Measurements from ENCODE around the gene COX4I1. TPM values are rescaled to one million over a fixed set of nuclear protein-coding genes. Genes with fewer than 3 reads are reported as not detected.

The COX4I1 gene
- total RNA-seq: 100 to 1,000 TPM; 220 to 234 TPM

DNA sequence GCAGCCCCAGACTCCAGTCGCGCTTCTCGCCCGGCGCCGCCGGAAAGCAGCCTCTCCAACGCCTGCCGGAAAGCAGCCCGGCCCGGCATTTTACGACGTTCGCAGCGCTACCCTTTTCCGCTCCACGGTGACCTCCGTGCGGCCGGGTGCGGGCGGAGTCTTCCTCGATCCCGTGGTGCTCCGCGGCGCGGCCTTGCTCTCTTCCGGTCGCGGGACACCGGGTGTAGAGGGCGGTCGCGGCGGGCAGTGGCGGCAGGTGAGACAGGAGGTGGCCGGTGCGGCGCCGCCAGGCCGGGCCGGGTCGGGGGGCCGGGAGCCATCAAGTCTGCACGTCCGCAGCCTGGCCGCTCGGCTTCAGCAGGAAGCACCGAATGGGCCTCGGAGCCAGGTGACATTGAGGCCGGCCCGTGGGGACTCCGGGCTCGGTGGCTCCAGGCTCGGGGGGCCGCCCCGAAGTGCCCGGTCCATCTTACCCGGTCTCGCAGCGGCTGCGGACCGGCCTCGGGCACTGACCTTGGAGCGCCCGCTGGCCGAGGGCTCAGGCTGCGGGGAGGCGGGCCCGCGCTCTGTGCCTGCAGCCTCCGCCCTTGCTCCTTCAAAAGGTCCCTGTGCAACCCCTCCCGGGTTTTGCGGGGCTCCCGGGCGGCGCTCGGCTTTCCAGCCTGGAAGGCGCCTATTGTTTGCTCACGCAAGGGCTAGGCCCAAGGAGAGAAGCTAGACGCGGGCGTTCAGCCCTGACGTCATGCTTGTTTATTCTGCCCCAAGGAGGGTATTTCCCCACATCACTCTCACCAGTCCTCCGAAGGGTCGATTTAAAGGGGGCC, at the start of gene COX4I1, which contains the start of gene EMC8:
Gene COX4I1, plus strand, starts transcription at position 199 of the 824 bp plus-strand sequence. CDS start 1,511 bp downstream, outside the sequence.
Gene EMC8, minus strand, starts transcription at position 48 of the 824 bp plus-strand sequence. CDS start 249 bp downstream, outside the sequence.
- Histone ChIP-seq H3K9me3 (no peaks in the 10 kb centered on the region), H3K4me3 (peak within 1 kb of the TSS; percentile 96), H3K27ac (peak within 1 kb of the TSS; percentile 49 to 62), H3K27me3 (replicated peaks; ENCODE audit: insufficient read depth) (no peaks in the 10 kb centered on the region), H3K4me1 (ENCODE audit: control insufficient read depth in 1 of 2, low read depth in 2 of 2) (peaks cover 11 to 25% of the 10 kb centered on the region in 2 donors), H3K36me3 (peaks cover 20% of the 10 kb centered on the region)
- DNase-seq (ENCODE audit: low spot score): peak; percentile 60
- ATAC-seq (ENCODE audit: insufficient number of reproducible peaks, low FRiP score, low read depth): peak; percentile 87
- TF ChIP-seq, protein P1, sequence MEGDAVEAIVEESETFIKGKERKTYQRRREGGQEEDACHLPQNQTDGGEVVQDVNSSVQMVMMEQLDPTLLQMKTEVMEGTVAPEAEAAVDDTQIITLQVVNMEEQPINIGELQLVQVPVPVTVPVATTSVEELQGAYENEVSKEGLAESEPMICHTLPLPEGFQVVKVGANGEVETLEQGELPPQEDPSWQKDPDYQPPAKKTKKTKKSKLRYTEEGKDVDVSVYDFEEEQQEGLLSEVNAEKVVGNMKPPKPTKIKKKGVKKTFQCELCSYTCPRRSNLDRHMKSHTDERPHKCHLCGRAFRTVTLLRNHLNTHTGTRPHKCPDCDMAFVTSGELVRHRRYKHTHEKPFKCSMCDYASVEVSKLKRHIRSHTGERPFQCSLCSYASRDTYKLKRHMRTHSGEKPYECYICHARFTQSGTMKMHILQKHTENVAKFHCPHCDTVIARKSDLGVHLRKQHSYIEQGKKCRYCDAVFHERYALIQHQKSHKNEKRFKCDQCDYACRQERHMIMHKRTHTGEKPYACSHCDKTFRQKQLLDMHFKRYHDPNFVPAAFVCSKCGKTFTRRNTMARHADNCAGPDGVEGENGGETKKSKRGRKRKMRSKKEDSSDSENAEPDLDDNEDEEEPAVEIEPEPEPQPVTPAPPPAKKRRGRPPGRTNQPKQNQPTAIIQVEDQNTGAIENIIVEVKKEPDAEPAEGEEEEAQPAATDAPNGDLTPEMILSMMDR (IDR thresholded peaks at IDR 0.05): no peak

GRCh38 chr16:85749771-85750145, 49.7 kb upstream of the COX4I1 start:
- H3K27ac ChIP-seq: no peak overlapping the region
- ATAC-seq (ENCODE audit: insufficient number of reproducible peaks, low FRiP score, low read depth) (no peak), DNase-seq (ENCODE audit: low spot score) (no peak)
- H3K27me3 ChIP-seq (replicated peaks; ENCODE audit: insufficient read depth): no peaks in the 10 kb centered on the region
- H3K4me3 ChIP-seq: peak overlapping the region; percentile 79
- peaks cover 11 to 12% of the 10 kb centered on the region in 2 donors for H3K4me1 ChIP-seq (ENCODE audit: control insufficient read depth in 1 of 2, low read depth in 2 of 2)
- TF ChIP-seq, protein P1 (IDR thresholded peaks at IDR 0.05): no peak
- H3K36me3 ChIP-seq: no peaks in the 10 kb centered on the region
- H3K9me3 ChIP-seq: no peaks in the 10 kb centered on the region

DNA sequence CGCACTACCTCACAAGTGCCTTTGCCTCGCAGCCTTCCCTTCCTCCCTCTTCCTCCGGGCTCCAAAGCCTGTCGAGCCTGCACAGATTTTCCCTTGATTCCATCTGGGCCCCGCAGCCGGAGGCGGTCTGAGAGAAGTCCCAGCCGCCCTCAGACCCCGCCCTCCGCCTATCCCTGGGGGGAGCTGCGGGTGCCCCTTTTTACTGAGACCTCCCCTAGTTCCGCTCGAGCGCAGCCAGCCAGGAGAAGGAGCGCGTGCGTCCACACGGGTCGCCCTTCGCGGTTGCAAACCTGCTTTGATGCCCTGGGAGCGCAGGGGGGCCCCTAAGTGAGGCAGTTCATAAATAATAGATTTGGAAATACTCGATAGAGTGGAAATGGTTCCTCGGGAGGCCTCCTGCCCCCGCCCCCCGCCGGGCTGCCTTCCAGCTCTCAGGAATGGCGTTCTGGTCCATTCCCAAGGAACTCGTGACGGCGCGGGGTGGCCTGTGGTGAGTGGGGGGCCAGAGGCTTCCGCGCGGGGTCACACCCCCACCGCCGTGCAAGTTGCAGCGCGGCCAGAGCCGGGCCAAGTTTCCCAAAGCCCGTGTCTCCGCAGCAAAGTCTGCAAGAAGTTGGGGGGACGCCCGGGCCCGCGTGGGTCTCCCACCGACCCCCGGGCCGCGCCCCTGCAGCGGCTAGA, 49.2 kb upstream of the COX4I1 start:
- TF ChIP-seq, protein P1 (IDR thresholded peaks at IDR 0.05): no peak
- Histone ChIP-seq H3K36me3 (no peaks in the 10 kb centered on the region), H3K27me3 (replicated peaks; ENCODE audit: insufficient read depth) (no peaks in the 10 kb centered on the region), H3K4me3 (peak overlapping the region; percentile 79), H3K4me1 (ENCODE audit: control insufficient read depth in 1 of 2, low read depth in 2 of 2) (peaks cover 11 to 12% of the 10 kb centered on the region in 2 donors), H3K9me3 (no peaks in the 10 kb centered on the region), H3K27ac (no peak overlapping the region)
- DNase-seq (ENCODE audit: low spot score) (no peak), ATAC-seq (ENCODE audit: insufficient number of reproducible peaks, low FRiP score, low read depth) (no peak)

GRCh38 chr16:85750827-85751697, 48.4 kb upstream of the COX4I1 start, which contains the start of gene C16orf74:
Gene C16orf74, minus strand, starts transcription at chr16:85751096. Its CDS starts 15,879 bp downstream, at chr16:85735217.
- no peak for ATAC-seq (ENCODE audit: insufficient number of reproducible peaks, low FRiP score, low read depth)

More at GRCh38 chr16:85750827-85751697, 48.4 kb upstream of the COX4I1 start, which contains the start of gene C16orf74:
- H3K27ac ChIP-seq: no peak within 1 kb of the TSS
- TF ChIP-seq, protein P1 (IDR thresholded peaks at IDR 0.05): no peak
- H3K4me3 ChIP-seq: peak within 1 kb of the TSS; percentile 79
- H3K4me1 ChIP-seq (ENCODE audit: control insufficient read depth in 1 of 2, low read depth in 2 of 2): peaks cover 11 to 12% of the 10 kb centered on the region in 2 donors
- H3K27me3 ChIP-seq (replicated peaks; ENCODE audit: insufficient read depth): no peaks in the 10 kb centered on the region
- no peaks in the 10 kb centered on the region for H3K9me3 ChIP-seq
- no peak for DNase-seq (ENCODE audit: low spot score)
- no peaks in the 10 kb centered on the region for H3K36me3 ChIP-seq
